H1 (cell line): Measurements from ENCODE around the gene PSMD13.

Experiments
- EP300 ChIP-seq, 2 experiments: IDR thresholded peaks; 1 replicate in 1 of 2; 2 replicates in 1 of 2; pipeline ENCODE4 v1.6.1; 2011 to 2012; ENCODE audit warnings: low read depth in 2 of 2, low read length in 2 of 2, mild to moderate bottlenecking in 2 of 2, borderline replicate concordance in 1 of 2, inconsistent platforms in 1 of 2, moderate library complexity in 1 of 2
- TEAD4 ChIP-seq: IDR thresholded peaks from 2 replicates; pipeline ENCODE4 v1.6.1; 2012; ENCODE audit warnings: low read depth, low read length, inconsistent platforms, mixed read lengths
- TF ChIP-seq, protein P1 (sequence below): IDR thresholded peaks from 2 replicates; pipeline ENCODE4 v1.6.1; 2011; ENCODE audit warnings: low read length, improper control_type of control experiment
- TF ChIP-seq, protein P2 (sequence below), 3 experiments: IDR thresholded peaks; 1 replicate in 2 of 3; 2 replicates in 1 of 3; pipeline versions ENCODE4 v1.5.1 to v1.6.1; 2011; ENCODE audit warnings: low read length in 3 of 3, mild to moderate bottlenecking in 3 of 3, inconsistent platforms in 2 of 3, low read depth in 1 of 3, moderate library complexity in 1 of 3; ENCODE audit not compliant: insufficient read depth in 1 of 3; ENCODE audit errors: control extremely low read depth in 1 of 3

DNA sequence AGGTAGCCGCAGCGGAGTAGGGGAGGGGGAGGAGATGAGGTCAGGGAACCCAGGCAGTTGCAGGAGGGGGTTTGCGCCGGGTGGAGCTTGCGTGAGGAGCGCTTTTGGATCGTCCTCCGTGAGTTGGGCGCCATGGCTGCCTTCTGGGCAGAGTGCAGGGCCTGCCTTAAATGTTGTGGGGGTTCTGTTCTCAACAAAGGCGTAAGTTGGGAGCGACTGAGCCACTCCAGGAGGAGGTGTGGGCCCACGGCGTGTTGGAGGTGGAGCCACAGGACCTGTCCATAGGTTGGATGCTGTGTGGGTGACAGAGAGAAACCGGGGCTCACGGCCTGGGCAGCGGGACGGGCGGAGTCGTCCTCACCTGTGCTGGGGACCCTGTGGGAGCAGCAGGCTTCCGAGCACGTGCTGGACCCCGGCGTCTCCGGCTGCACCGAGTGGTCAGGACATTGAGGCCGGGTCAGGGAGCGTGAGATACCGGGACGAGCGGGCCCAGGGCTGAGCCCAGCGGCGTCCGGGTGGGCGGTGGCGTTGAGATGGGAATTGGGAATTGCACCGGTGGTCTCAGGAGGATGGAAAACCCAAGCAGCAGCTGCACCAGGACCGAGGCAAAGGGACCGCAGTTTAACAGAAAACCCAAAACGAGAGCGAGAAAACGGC is 51.2 kb downstream of the PSMD13 start:
- TF ChIP-seq, protein P1, sequence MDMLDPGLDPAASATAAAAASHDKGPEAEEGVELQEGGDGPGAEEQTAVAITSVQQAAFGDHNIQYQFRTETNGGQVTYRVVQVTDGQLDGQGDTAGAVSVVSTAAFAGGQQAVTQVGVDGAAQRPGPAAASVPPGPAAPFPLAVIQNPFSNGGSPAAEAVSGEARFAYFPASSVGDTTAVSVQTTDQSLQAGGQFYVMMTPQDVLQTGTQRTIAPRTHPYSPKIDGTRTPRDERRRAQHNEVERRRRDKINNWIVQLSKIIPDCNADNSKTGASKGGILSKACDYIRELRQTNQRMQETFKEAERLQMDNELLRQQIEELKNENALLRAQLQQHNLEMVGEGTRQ = no peak
- TF ChIP-seq, protein P2, sequence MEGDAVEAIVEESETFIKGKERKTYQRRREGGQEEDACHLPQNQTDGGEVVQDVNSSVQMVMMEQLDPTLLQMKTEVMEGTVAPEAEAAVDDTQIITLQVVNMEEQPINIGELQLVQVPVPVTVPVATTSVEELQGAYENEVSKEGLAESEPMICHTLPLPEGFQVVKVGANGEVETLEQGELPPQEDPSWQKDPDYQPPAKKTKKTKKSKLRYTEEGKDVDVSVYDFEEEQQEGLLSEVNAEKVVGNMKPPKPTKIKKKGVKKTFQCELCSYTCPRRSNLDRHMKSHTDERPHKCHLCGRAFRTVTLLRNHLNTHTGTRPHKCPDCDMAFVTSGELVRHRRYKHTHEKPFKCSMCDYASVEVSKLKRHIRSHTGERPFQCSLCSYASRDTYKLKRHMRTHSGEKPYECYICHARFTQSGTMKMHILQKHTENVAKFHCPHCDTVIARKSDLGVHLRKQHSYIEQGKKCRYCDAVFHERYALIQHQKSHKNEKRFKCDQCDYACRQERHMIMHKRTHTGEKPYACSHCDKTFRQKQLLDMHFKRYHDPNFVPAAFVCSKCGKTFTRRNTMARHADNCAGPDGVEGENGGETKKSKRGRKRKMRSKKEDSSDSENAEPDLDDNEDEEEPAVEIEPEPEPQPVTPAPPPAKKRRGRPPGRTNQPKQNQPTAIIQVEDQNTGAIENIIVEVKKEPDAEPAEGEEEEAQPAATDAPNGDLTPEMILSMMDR (IDR thresholded peaks at IDR 0.05; ENCODE audit: control extremely low read depth in 1 of 3, insufficient read depth in 1 of 3, low read depth in 1 of 3, low read length in 3 of 3) = no peak
- no peak for TF ChIP-seq EP300 (IDR thresholded peaks at IDR 0.05; ENCODE audit: borderline replicate concordance in 1 of 2, low read depth in 2 of 2, low read length in 2 of 2)
- TF ChIP-seq TEAD4 = no peak
